Measurements from ENCODE around the gene AR. TPM values are rescaled to one million over a fixed set of nuclear protein-coding genes. Genes with fewer than 3 reads are reported as not detected.
"Not testable (repeated sequence)": the region's sequence is repeated elsewhere in the genome, so short reads cannot be mapped to it uniquely, and the experiment has no call there.

The AR gene
- total and polyA plus RNA-seq, 2 donors (not counting 3 experiments of a cell fraction or from before 2014, with no cell fraction given), result 9.3 to 16.0 TPM

- no TSS peak for BruUV-seq (replicated peaks)
- H3K36me3 ChIP-seq (ENCODE audit: control insufficient read depth in 2 of 2, extremely low read depth in 1 of 2, insufficient read depth in 2 of 2, low read length in 2 of 2), result no peaks in the 10 kb centered on the region
Measured at GRCh38 chrX:67635424-67635823, 91.6 kb downstream of the AR start.

GRCh38 chrX:67636532-67636931 is 92.7 kb downstream of the AR start:
- Histone ChIP-seq H4K20me1 (replicated peaks; ENCODE audit: control insufficient read depth, extremely low read depth, insufficient read depth, low read length) (no peaks in the 10 kb centered on the region), H3K9me3 (replicated peaks; ENCODE audit: control insufficient read depth, insufficient read depth, low read length) (no peaks in the 10 kb centered on the region), H3K36me3 (ENCODE audit: control insufficient read depth in 2 of 2, extremely low read depth in 1 of 2, insufficient read depth in 2 of 2, low read length in 2 of 2) (no peaks in the 10 kb centered on the region), H3K9me1 (replicated peaks; ENCODE audit: control insufficient read depth, extremely low read depth, insufficient read depth, low read length) (no peaks in the 10 kb centered on the region), H3K4me3 (replicated peaks in 1 of 3; ENCODE audit: insufficient read depth in 1 of 3, low read depth in 1 of 3, low read length in 3 of 3) (no peak overlapping the region), H3K4me1 (ENCODE audit: control insufficient read depth, extremely low read depth, insufficient read depth, low read length) (no peaks in the 10 kb centered on the region), H2AFZ (ENCODE audit: low read depth, low read length) (no peak overlapping the region), H3K27me3 (ENCODE audit: control insufficient read depth in 2 of 2, insufficient read depth in 2 of 2, low read length in 2 of 2) (no peaks in the 10 kb centered on the region), H3K79me2 (ENCODE audit: control insufficient read depth, insufficient read depth, low read length) (no peaks in the 10 kb centered on the region), H3K9ac (replicated peaks; ENCODE audit: extremely low read depth, insufficient read depth, low read length) (no peak overlapping the region), H3K4me2 (ENCODE audit: insufficient read depth, low read length) (no peak overlapping the region), H3K27ac (ENCODE audit: insufficient read depth, low read depth, low read length) (no peak overlapping the region)
- dilution Hi-C loops (cut with MboI; ENCODE audit: extremely low pct_ligation_motif_present, low sequenced_read_pairs) (no loop called here), intact Hi-C loops (cut with micrococcal nuclease) (no loop called here)
- ChIA-PET POLR2A (no interaction called here), CTCF (no interaction called here)
- DNase-seq (ENCODE audit: low read depth, low spot score) (no peak), FAIRE-seq (no peak)
- TF ChIP-seq MAX (IDR thresholded peaks at IDR 0.05; ENCODE audit: insufficient read depth, insufficient read length) (no peak), POLR2A (IDR thresholded peaks at IDR 0.05; ENCODE audit: low read depth, low read length) (no peak), EZH2 (IDR thresholded peaks at IDR 0.05; ENCODE audit: borderline replicate concordance, low read depth, low read length, severe bottlenecking) (no peak), CTCF (IDR thresholded peaks at IDR 0.05; ENCODE audit: extremely low read depth in 1 of 2, insufficient read depth in 1 of 2, low read depth in 1 of 2, low read length in 2 of 2) (no peak), MYC (IDR thresholded peaks at IDR 0.05; ENCODE audit: low read depth, low read length) (no peak), JUN (IDR thresholded peaks at IDR 0.05; ENCODE audit: borderline replicate concordance, insufficient read depth, insufficient read length, low read depth) (no peak), POLR2AphosphoS5 (IDR thresholded peaks at IDR 0.05; ENCODE audit: insufficient read depth, low read depth, low read length) (no peak), FOS (IDR thresholded peaks at IDR 0.05; ENCODE audit: borderline replicate concordance, insufficient read depth, low read length) (no peak)
- no TSS peak for BruUV-seq (replicated peaks)

More at GRCh38 chrX:67635424-67635823, 91.6 kb downstream of the AR start:
- dilution Hi-C loops (cut with MboI; ENCODE audit: extremely low pct_ligation_motif_present, low sequenced_read_pairs), result no loop called here
- POLR2A ChIA-PET, result no interaction called here
- intact Hi-C loops (cut with micrococcal nuclease), result no loop called here
- no peaks in the 10 kb centered on the region for H3K79me2 ChIP-seq (ENCODE audit: control insufficient read depth, insufficient read depth, low read length)
- H3K9me1 ChIP-seq (replicated peaks; ENCODE audit: control insufficient read depth, extremely low read depth, insufficient read depth, low read length), result no peaks in the 10 kb centered on the region
- TF ChIP-seq MYC (IDR thresholded peaks at IDR 0.05; ENCODE audit: low read depth, low read length), result no peak
- no peak for TF ChIP-seq POLR2A (IDR thresholded peaks at IDR 0.05; ENCODE audit: low read depth, low read length)
- no peak for TF ChIP-seq FOS (IDR thresholded peaks at IDR 0.05; ENCODE audit: borderline replicate concordance, insufficient read depth, low read length)
- no peak overlapping the region for H2AFZ ChIP-seq (ENCODE audit: low read depth, low read length)
- H3K27me3 ChIP-seq (ENCODE audit: control insufficient read depth in 2 of 2, insufficient read depth in 2 of 2, low read length in 2 of 2), result no peaks in the 10 kb centered on the region
- H4K20me1 ChIP-seq (replicated peaks; ENCODE audit: control insufficient read depth, extremely low read depth, insufficient read depth, low read length), result no peaks in the 10 kb centered on the region
- H3K4me1 ChIP-seq (ENCODE audit: control insufficient read depth, extremely low read depth, insufficient read depth, low read length), result no peaks in the 10 kb centered on the region
- CTCF ChIA-PET, result no interaction called here
- no peak overlapping the region for H3K9ac ChIP-seq (replicated peaks; ENCODE audit: extremely low read depth, insufficient read depth, low read length)
- no peaks in the 10 kb centered on the region for H3K9me3 ChIP-seq (replicated peaks; ENCODE audit: control insufficient read depth, insufficient read depth, low read length)
- no peak overlapping the region for H3K4me3 ChIP-seq (replicated peaks in 1 of 3; ENCODE audit: insufficient read depth in 1 of 3, low read depth in 1 of 3, low read length in 3 of 3)
- no peak overlapping the region for H3K27ac ChIP-seq (ENCODE audit: insufficient read depth, low read depth, low read length)
- no peak for DNase-seq (ENCODE audit: low read depth, low spot score)
- FAIRE-seq, result no peak
- no peak overlapping the region for H3K4me2 ChIP-seq (ENCODE audit: insufficient read depth, low read length)

GRCh38 chrX:67637293-67637692 is 93.5 kb downstream of the AR start:
- intact Hi-C loops (cut with micrococcal nuclease); H3K79me2 ChIP-seq (ENCODE audit: control insufficient read depth, insufficient read depth, low read length); DNase-seq (ENCODE audit: low read depth, low spot score); H3K36me3 ChIP-seq (ENCODE audit: control insufficient read depth in 2 of 2, extremely low read depth in 1 of 2, insufficient read depth in 2 of 2, low read length in 2 of 2); H3K9me3 ChIP-seq (replicated peaks; ENCODE audit: control insufficient read depth, insufficient read depth, low read length); H3K4me3 ChIP-seq (replicated peaks in 1 of 3; ENCODE audit: insufficient read depth in 1 of 3, low read depth in 1 of 3, low read length in 3 of 3); H3K9ac ChIP-seq (replicated peaks; ENCODE audit: extremely low read depth, insufficient read depth, low read length); H3K9me1 ChIP-seq (replicated peaks; ENCODE audit: control insufficient read depth, extremely low read depth, insufficient read depth, low read length); H4K20me1 ChIP-seq (replicated peaks; ENCODE audit: control insufficient read depth, extremely low read depth, insufficient read depth, low read length); POLR2A ChIA-PET; H3K27me3 ChIP-seq (ENCODE audit: control insufficient read depth in 2 of 2, insufficient read depth in 2 of 2, low read length in 2 of 2); BruUV-seq (replicated peaks); H3K27ac ChIP-seq (ENCODE audit: insufficient read depth, low read depth, low read length); H3K4me2 ChIP-seq (ENCODE audit: insufficient read depth, low read length); dilution Hi-C loops (cut with MboI; ENCODE audit: extremely low pct_ligation_motif_present, low sequenced_read_pairs); H3K4me1 ChIP-seq (ENCODE audit: control insufficient read depth, extremely low read depth, insufficient read depth, low read length); H2AFZ ChIP-seq (ENCODE audit: low read depth, low read length); CTCF ChIA-PET; FAIRE-seq: not testable (repeated sequence)
